Left kidney (tissue), 2 donors: ENCODE data around the gene DGCR8. TPM values are rescaled to one million over a fixed set of nuclear protein-coding genes. Genes with fewer than 3 reads are reported as not detected.
A peak's percentile ranks its signal among the peaks of the same experiment; 100 is the strongest.
"Not testable (repeated sequence)": the region's sequence is repeated elsewhere in the genome, so short reads cannot be mapped to it uniquely, and the experiment has no call there.

ENCODE experiments used
- DNase-seq: peaks from one replicate; pipeline ENCODE4 v3.0.0-alpha.2; 2013
- polyA plus RNA-seq: library from polyadenylated mRNA; unstranded; fragments of 120-200 nt; gene quantifications from one replicate; pipeline ENCODE4 v1.2.1, GENCODE V29; 2013; ENCODE audit not compliant: insufficient read length

Gene DGCR8
- polyA plus RNA-seq, 1 donor = 58.0 TPM

- no peak for DNase-seq
These were observed 73.9 kb downstream of the DGCR8 start for GRCh38 chr22:20153945-20154344.

DNA sequence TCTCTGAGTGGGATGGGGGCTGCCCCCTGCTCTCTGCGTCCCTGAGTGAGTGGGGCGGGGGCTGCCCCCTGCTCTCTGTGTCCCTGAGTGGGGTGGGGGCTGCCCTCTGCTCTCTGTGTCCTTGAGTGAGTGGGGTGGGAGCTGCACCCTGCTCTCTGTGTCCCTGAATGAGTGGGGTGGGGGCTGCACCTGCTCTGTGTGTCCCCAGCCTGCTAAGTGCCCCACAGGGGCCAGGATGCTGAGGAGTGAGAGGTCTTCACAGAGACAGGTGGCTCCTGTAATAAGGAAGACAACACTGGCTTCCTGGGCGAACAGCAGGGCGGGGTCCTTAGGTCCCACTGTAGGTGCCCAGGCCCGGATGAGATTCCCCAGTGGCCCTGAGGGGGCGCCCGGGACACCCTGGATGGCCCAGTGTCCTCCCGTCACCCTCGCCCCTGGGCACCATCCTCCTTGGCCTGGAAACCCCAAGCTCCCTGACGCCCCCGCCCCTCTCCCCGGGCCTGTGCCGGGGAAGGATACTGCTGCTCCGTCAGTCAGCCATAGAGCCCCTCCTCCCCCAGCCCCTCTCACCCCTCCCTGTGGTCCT lies 74.7 kb downstream of the DGCR8 start:
- DNase-seq = no peak

DNA sequence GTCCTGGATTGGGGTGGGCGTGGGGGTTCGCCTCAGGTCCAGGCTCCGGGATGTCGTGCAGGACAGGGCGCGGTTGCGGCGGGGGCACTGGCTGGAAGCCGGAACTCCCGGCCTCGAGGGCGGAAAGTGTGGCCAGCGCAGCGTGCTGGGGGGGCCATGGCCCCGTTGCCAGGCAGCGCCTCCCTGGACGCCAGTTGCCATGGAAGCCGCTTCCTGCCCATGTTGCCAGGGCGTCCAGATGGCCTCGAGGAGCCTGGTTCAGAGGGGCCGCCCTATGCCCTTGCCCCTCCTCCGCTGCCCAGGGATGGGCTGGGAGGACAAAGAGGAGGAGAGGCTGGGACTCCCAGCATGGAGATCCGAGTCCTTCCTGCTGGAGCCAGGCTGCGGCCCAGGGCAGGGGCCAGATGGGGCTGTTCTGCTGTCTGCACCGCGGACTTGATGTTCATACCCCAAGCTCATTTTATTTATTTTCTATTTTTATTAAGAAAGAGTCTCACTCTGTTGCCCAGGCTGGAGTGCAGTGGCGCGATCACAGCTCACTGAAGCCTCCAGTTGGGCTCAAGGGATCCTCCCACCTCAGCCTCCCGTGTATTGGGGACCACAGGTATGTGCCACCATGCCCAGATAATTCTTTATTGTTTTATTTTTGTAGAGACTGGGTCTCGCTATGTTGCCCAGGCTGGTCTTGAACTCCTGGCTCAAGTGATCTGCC lies 75.4 kb downstream of the DGCR8 start:
- no peak for DNase-seq

DNA sequence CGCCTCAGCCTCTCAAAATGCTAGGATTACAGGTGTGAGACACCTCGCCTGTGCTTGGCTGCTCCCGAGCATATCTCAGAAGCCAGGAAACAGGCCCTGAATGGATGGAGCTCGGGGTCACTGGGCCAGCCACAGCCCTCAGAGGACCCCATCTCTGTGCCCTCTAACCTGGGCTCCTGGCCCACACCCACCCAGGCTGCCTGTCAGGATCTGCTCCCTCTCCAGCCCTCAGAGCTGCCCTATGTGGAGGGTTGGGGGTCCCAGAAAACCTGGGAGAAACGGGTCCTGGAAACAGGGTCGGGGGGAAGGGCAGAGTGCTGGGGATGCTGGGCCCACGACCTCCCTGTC lies 76.0 kb downstream of the DGCR8 start:
- no peak for DNase-seq

DNA sequence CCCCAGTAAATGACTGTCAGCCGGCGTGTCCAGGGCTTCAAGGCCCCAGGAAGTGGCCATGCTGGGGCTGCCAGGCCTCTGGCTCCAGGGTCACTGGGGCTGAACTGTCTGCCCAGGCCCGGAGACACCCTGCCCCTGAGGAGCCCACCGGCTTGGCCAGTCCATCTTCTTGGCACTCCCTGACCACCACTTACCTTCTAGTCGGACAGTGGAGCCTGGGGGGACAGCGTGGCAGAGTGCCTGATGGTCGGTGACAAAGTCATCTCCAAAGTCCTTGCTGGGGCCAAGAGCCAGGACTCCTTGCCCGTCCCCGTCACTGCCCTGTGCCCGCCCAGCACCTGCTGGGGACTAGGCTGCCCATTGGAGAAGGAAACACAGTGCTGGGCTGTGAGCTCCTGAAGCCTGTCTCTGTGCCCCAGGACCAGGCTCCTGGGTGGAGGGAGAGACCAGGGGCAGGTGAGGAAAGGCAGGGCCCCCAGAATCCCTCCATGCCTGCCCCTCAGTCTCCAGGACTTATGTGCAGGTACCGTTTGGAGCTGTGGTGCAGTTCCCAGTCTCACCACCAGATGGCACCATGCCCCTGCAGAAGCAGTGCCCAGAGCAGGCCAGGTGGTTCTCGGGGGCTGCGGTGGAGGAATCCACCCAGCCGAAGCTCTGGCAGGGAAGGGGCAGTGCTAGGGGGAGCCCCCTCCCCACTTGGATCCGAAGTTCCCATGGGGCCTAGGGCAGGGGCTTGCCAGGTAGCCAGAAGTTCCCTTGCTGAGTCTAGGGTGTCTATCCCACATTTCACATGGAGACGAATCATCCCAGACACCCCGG lies 76.8 kb downstream of the DGCR8 start:
- peak; percentile 68 for DNase-seq

DNA sequence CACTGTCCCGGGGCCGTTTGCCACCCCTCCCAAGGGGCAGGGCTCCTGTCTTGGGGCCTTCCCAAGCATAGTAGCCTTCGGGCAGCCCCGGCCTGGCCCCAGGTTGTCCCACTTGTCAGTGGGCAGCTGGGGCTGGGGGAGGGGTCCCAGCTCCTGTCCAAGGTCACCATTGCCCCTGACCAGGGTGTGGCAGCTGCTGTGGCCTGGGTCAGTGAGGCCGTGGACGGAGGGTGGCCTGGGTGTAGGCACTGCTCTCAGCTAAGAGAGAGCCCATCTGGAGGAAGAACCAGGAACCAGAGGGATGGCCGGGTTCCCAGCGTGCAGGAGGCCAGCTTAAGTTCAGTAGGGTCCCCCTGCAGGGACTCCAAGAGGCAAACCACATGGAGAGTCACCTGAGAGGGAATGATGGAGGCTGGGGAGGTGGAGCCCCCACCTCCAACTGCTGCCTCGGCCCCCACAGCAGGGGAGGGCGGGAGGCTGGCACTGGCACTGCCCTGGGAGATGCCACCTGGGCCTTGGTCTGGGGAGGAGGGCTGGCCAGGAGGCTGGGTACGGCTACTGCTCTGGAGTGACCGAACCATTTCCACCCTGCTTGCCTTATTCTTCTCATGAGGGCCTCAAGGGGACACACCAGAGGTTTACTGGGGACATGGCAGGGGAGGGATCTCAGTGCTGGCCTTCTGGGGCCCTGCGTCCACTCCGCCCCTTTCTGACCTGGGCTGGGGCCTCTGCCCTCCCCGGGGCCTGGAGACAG lies 77.6 kb downstream of the DGCR8 start:
- DNase-seq = no peak

DNA sequence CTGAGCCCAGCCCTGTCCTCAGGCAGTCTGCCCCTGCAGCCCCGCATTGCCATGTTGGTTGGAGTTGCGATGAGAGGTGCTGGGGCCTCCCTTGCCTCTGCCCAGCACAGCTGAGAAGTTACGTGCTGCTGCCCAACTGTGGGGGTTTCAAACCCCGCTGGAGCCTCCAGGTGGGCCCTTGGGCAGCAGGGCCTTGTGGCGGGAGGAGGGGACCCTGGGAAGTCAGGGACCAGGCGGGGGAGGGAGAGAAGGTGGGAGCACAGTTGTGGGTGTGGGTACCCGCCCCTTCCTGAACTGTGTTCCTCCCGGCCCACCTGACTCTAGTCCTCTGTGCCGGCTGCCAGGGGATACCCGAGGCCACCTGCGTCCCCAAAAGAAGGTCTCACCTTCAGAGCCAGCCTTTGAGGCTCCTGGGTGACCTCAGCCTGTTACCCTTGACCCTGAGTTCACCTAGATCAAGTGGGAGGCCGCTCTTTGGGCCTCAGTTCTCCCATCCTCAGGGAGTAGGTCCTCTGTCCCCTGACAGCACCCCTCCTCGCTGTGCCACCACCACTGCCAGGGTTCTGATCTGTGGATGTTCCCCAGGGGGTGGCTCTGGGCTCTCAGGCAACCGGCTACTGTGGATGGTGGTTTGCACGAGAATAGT lies 78.5 kb downstream of the DGCR8 start:
- no peak for DNase-seq

GRCh38 chr22:20159076-20159475 lies 79.0 kb downstream of the DGCR8 start:
- DNase-seq = no peak

DNA sequence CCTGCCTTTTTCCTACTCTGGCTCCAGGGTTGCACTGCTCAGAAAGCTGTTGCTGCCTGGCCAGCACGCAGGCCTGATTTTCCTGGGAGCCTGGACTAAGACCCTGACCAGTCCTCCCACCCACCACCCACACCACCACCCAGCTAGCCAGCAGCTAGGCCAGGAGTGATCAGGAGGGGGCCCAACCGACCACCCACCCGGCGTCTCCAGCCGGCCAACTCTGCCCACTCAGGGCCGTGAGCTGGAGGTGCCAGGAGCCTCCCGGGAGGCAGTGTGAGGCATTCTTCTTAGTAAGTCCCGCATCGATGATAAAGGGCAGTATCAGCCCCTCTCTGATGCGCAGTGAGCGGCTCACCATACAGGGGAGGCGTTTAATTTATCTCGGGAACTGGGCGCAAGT lies 79.5 kb downstream of the DGCR8 start:
- not testable (repeated sequence) for DNase-seq

GRCh38 chr22:20160041-20160440 lies 80.0 kb downstream of the DGCR8 start:
- no peak for DNase-seq

Other genes with a start within 250 kb of the DGCR8 start
- 4.2 TPM for gene GNB1L, start 225.4 kb upstream of the DGCR8 start, polyA plus RNA-seq
- 24.5 TPM for gene RTL10, start 225.4 kb upstream of the DGCR8 start, polyA plus RNA-seq
- gene COMT, start 138.5 kb upstream of the DGCR8 start, polyA plus RNA-seq = 79.1 TPM
- gene TXNRD2, start 138.4 kb upstream of the DGCR8 start, polyA plus RNA-seq = 27.7 TPM
- 18.3 TPM for gene ARVCF, start 63.4 kb upstream of the DGCR8 start, polyA plus RNA-seq
- 10.3 TPM for gene TANGO2, start 59.1 kb upstream of the DGCR8 start, polyA plus RNA-seq
- gene RANBP1, start 35.9 kb downstream of the DGCR8 start, polyA plus RNA-seq = 190 TPM
- gene TRMT2A, start 37.0 kb downstream of the DGCR8 start, polyA plus RNA-seq = 46.0 TPM
- 37.9 TPM for gene ZDHHC8, start 51.6 kb downstream of the DGCR8 start, polyA plus RNA-seq
- 1.0 TPM for gene CCDC188, start 70.8 kb downstream of the DGCR8 start, polyA plus RNA-seq
- 3.4 TPM for gene RTN4R, start 188.1 kb downstream of the DGCR8 start, polyA plus RNA-seq
- gene DGCR6L, start 239.8 kb downstream of the DGCR8 start, polyA plus RNA-seq = 44.7 TPM